ENCODE results near the gene GGT1.
"Not testable (repeated sequence)": the region's sequence is repeated elsewhere in the genome, so short reads cannot be mapped to it uniquely, and the experiment has no call there.

GGT1 gene

GRCh38 chr22:24642307-24642706 is 39.3 kb downstream of the GGT1 start:
- not testable (repeated sequence) for DNase-seq (ENCODE audit: low read depth in 2 of 2)

GRCh38 chr22:24644409-24644808 is 41.4 kb downstream of the GGT1 start:
- DNase-seq (ENCODE audit: low read depth in 2 of 2), result not testable (repeated sequence)

GRCh38 chr22:24645408-24646399 is 42.7 kb downstream of the GGT1 start:
- DNase-seq (ENCODE audit: low read depth in 2 of 2), result not testable (repeated sequence)

GRCh38 chr22:24646756-24647155 is 43.8 kb downstream of the GGT1 start:
- DNase-seq (ENCODE audit: low read depth in 2 of 2), result not testable (repeated sequence)

- DNase-seq (ENCODE audit: low read depth in 2 of 2), result not testable (repeated sequence)
These were observed 46.4 kb downstream of the GGT1 start for GRCh38 chr22:24649371-24649770.

- DNase-seq (ENCODE audit: low read depth in 2 of 2), result peak; percentile 50 to 55
These were observed 47.9 kb downstream of the GGT1 start for GRCh38 chr22:24650884-24651283.

GRCh38 chr22:24665395-24665794 is 62.4 kb downstream of the GGT1 start:
- DNase-seq (ENCODE audit: low read depth in 2 of 2), result not testable (repeated sequence)

- not testable (repeated sequence) for DNase-seq (ENCODE audit: low read depth in 2 of 2)
These were observed 64.9 kb downstream of the GGT1 start for GRCh38 chr22:24667904-24668303.

GRCh38 chr22:24672532-24672931 is 69.5 kb downstream of the GGT1 start:
- DNase-seq (ENCODE audit: low read depth in 2 of 2), result not testable (repeated sequence)

Measured in stimulated activated CD4-positive, alpha-beta T cell treated with anti-CD3 and anti-CD28 coated beads, Interleukin-4, amount 100 ng/mL, for 48 hours (primary cell).